ENCODE data around the gene NPIPB8.

DNA sequence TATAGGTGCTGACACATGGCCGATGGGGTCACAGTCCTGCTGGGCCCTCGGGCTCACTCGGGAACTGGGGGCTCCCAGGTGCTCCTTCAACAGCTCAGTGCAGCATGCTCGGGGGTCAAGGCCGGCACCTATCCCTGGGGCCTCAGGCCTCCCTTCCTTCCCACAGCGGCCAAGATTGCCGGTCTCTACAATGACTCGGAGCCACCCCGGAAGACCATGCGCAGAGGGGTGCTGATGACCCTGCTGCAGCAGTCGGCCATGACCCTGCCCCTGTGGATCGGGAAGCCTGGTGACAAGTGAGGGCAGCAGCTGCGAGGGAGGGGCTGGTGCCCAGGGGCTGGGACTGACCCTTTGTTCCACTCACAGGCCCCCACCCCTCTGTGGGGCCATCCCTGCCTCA is 47.9 kb upstream of the NPIPB8 start:
- TF ChIP-seq, protein P1, sequence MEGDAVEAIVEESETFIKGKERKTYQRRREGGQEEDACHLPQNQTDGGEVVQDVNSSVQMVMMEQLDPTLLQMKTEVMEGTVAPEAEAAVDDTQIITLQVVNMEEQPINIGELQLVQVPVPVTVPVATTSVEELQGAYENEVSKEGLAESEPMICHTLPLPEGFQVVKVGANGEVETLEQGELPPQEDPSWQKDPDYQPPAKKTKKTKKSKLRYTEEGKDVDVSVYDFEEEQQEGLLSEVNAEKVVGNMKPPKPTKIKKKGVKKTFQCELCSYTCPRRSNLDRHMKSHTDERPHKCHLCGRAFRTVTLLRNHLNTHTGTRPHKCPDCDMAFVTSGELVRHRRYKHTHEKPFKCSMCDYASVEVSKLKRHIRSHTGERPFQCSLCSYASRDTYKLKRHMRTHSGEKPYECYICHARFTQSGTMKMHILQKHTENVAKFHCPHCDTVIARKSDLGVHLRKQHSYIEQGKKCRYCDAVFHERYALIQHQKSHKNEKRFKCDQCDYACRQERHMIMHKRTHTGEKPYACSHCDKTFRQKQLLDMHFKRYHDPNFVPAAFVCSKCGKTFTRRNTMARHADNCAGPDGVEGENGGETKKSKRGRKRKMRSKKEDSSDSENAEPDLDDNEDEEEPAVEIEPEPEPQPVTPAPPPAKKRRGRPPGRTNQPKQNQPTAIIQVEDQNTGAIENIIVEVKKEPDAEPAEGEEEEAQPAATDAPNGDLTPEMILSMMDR (IDR thresholded peaks at IDR 0.05; ENCODE audit: low read length) = no peak
- TF ChIP-seq EZH2 (optimal IDR thresholded peaks at IDR 0.05; ENCODE audit: low read depth, low read length) (no peak), EZH2phosphoT487 (IDR thresholded peaks at IDR 0.05; ENCODE audit: low read length) (no peak)

Measured in MM.1S (cell line).